ENCODE data around the gene ABHD4.

- TF ChIP-seq POLR2A (IDR thresholded peaks at IDR 0.05): no peak
- no peak for TF ChIP-seq CTCF (IDR thresholded peaks at IDR 0.05)
- no peak for TF ChIP-seq EP300 (IDR thresholded peaks at IDR 0.05; ENCODE audit: low read depth)
Observed at GRCh38 chr14:22599349-22599748, 1.2 kb downstream of the ABHD4 start.

All from transverse colon (tissue), 3 donors.